Measurements from ENCODE around the gene OR5AP2. TPM values are rescaled to one million over a fixed set of nuclear protein-coding genes. Genes with fewer than 3 reads are reported as not detected.
"Not testable (repeated sequence)": the region's sequence is repeated elsewhere in the genome, so short reads cannot be mapped to it uniquely, and the experiment has no call there.

The OR5AP2 gene
- total RNA-seq, 1 donor from 2014 or later, result not detected

- H3K27me3 Mint-ChIP-seq (ENCODE audit: unreplicated experiment), result no peaks in the 10 kb centered on the region
Measured at GRCh38 chr11:56624661-56625110, 17.6 kb downstream of the OR5AP2 start.

GRCh38 chr11:56611174-56611573 lies 31.1 kb downstream of the OR5AP2 start:
- no peaks in the 10 kb centered on the region for H3K36me3 Mint-ChIP-seq (ENCODE audit: unreplicated experiment)

More at GRCh38 chr11:56624661-56625110, 17.6 kb downstream of the OR5AP2 start:
- DNase-seq, result no peak
- peak; percentile 32 for TF ChIP-seq CTCF (IDR thresholded peaks at IDR 0.05; ENCODE audit: partially characterized antibody, unreplicated experiment)
- Mint-ChIP-seq H3K4me3 (ENCODE audit: unreplicated experiment) (no peak overlapping the region), H3K27ac (ENCODE audit: unreplicated experiment) (no peak overlapping the region), H3K9me3 (ENCODE audit: unreplicated experiment) (no peaks in the 10 kb centered on the region), H3K36me3 (ENCODE audit: unreplicated experiment) (no peaks in the 10 kb centered on the region), H3K4me1 (ENCODE audit: low read depth, unreplicated experiment) (no peaks in the 10 kb centered on the region)

GRCh38 chr11:56592088-56592717 lies 50.0 kb downstream of the OR5AP2 start:
- not testable (repeated sequence) for DNase-seq; H3K4me1 Mint-ChIP-seq (ENCODE audit: low read depth, unreplicated experiment)

More at GRCh38 chr11:56611174-56611573, 31.1 kb downstream of the OR5AP2 start:
- H3K27ac Mint-ChIP-seq (ENCODE audit: unreplicated experiment), result no peak overlapping the region
- H3K9me3 Mint-ChIP-seq (ENCODE audit: unreplicated experiment), result no peaks in the 10 kb centered on the region
- H3K27me3 Mint-ChIP-seq (ENCODE audit: unreplicated experiment), result no peaks in the 10 kb centered on the region
- DNase-seq, result no peak
- no peak overlapping the region for H3K4me3 Mint-ChIP-seq (ENCODE audit: unreplicated experiment)
- TF ChIP-seq CTCF (IDR thresholded peaks at IDR 0.05; ENCODE audit: partially characterized antibody, unreplicated experiment), result no peak
- no peaks in the 10 kb centered on the region for H3K4me1 Mint-ChIP-seq (ENCODE audit: low read depth, unreplicated experiment)

More at GRCh38 chr11:56592088-56592717, 50.0 kb downstream of the OR5AP2 start:
- not testable (repeated sequence) for H3K36me3 Mint-ChIP-seq (ENCODE audit: unreplicated experiment); H3K4me3 Mint-ChIP-seq (ENCODE audit: unreplicated experiment); H3K9me3 Mint-ChIP-seq (ENCODE audit: unreplicated experiment); H3K27me3 Mint-ChIP-seq (ENCODE audit: unreplicated experiment); H3K27ac Mint-ChIP-seq (ENCODE audit: unreplicated experiment)

Other genes with a start within 250 kb of the OR5AP2 start
- gene OR5AL1, start 229.7 kb downstream of the OR5AP2 start, total RNA-seq (ENCODE audit: unreplicated experiment), result not detected
- not detected for gene OR5M3, start 169.1 kb downstream of the OR5AP2 start, total RNA-seq (ENCODE audit: unreplicated experiment)
- gene OR5M8, start 151.1 kb downstream of the OR5AP2 start, total RNA-seq (ENCODE audit: unreplicated experiment), result not detected
- gene OR5M11, start 99.2 kb downstream of the OR5AP2 start, total RNA-seq (ENCODE audit: unreplicated experiment), result not detected
- gene OR5M10, start 64.7 kb downstream of the OR5AP2 start, total RNA-seq (ENCODE audit: unreplicated experiment), result not detected
- not detected for gene OR5M1, start 27.6 kb downstream of the OR5AP2 start, total RNA-seq (ENCODE audit: unreplicated experiment)
- gene OR5AR1, start 21.2 kb upstream of the OR5AP2 start, total RNA-seq (ENCODE audit: unreplicated experiment), result not detected
- gene OR9G1, start 56.7 kb upstream of the OR5AP2 start, total RNA-seq (ENCODE audit: unreplicated experiment), result not detected
- gene OR9G4, start 106.3 kb upstream of the OR5AP2 start, total RNA-seq (ENCODE audit: unreplicated experiment), result not detected